DOHH2 (cell line): Measurements from ENCODE around the gene PICALM.

Source experiments
- H3F3A ChIP-seq: fragments of 200-600 bp; sonication (generic), shearing (Covaris generic); 2 replicates; pipeline ENCODE4 v1.6.0; 2016; ENCODE audit warnings: antibody characterized with exemption, mild to moderate bottlenecking; ENCODE audit not compliant: control insufficient read depth, insufficient read depth
- H3K27ac ChIP-seq: fragments of 200-600 bp; sonication (generic); 2 replicates; pipeline ENCODE4 v1.5.1; 2014; ENCODE audit warnings: low read depth, mild to moderate bottlenecking, low read length, moderate library complexity
- H3K27me3 ChIP-seq: fragments of 200-600 bp; sonication (generic); 2 replicates; pipeline ENCODE4 v1.6.1; 2014; ENCODE audit warnings: mild to moderate bottlenecking, low read length, mixed read lengths; ENCODE audit not compliant: control insufficient read depth
- H3K36me3 ChIP-seq: fragments of 200-600 bp; sonication (generic); 2 replicates; pipeline ENCODE4 v1.6.1; 2014; ENCODE audit warnings: mild to moderate bottlenecking, low read length, moderate library complexity, mixed read lengths; ENCODE audit not compliant: control insufficient read depth
- H3K4me1 ChIP-seq: fragments of 200-600 bp; sonication (generic); 2 replicates; pipeline ENCODE4 v1.6.1; 2014; ENCODE audit warnings: mild to moderate bottlenecking, low read length, mixed read lengths; ENCODE audit not compliant: control insufficient read depth
- H3K4me2 ChIP-seq: fragments of 200-600 bp; sonication (generic); 2 replicates; pipeline ENCODE4 v1.6.0; 2014; ENCODE audit warnings: mild to moderate bottlenecking, low read length, moderate library complexity
- H3K4me3 ChIP-seq: fragments of 200-600 bp; sonication (generic); 2 replicates; pipeline ENCODE4 v1.5.1; 2014; ENCODE audit warnings: mild to moderate bottlenecking, low read length, mixed read lengths
- H3K79me2 ChIP-seq: fragments of 200-600 bp; sonication (generic); 2 replicates; pipeline ENCODE4 v1.6.1; 2014; ENCODE audit warnings: mild to moderate bottlenecking, low read length, mixed read lengths; ENCODE audit not compliant: control insufficient read depth
- H3K9me2 ChIP-seq: fragments of 200-600 bp; sonication (generic); replicated peaks from 2 replicates; pipeline ENCODE4 v1.6.1; 2014; ENCODE audit warnings: mild to moderate bottlenecking, low read length, mixed read lengths; ENCODE audit not compliant: control insufficient read depth
- H3K9me3 ChIP-seq: fragments of 200-600 bp; sonication (generic); 2 replicates; pipeline ENCODE4 v1.6.1; 2014; ENCODE audit warnings: antibody characterized with exemption, low read length, mixed read lengths; ENCODE audit not compliant: control insufficient read depth, insufficient read depth
- H4K20me1 ChIP-seq: fragments of 200-600 bp; sonication (generic); 2 replicates; pipeline ENCODE4 v1.6.0; 2014; ENCODE audit warnings: low read depth, mild to moderate bottlenecking, antibody characterized with exemption, low read length, moderate library complexity; ENCODE audit not compliant: control insufficient read depth, insufficient read depth
- EZH2phosphoT487 ChIP-seq: fragments of 200-600 bp; sonication (generic); IDR thresholded peaks from 2 replicates; pipeline ENCODE4 v1.6.1; 2017; ENCODE audit warnings: borderline replicate concordance, mild to moderate bottlenecking, antibody characterized with exemption, low read length, moderate library complexity, mixed read lengths
- TF ChIP-seq, protein P1 (sequence below): fragments of 200-600 bp; sonication (generic); IDR thresholded peaks from one replicate; pipeline ENCODE4 v1.5.1; 2014; ENCODE audit warnings: antibody characterized with exemption, mild to moderate bottlenecking, low read depth, low read length; ENCODE audit not compliant: poor library complexity, severe bottlenecking

The PICALM gene

DNA sequence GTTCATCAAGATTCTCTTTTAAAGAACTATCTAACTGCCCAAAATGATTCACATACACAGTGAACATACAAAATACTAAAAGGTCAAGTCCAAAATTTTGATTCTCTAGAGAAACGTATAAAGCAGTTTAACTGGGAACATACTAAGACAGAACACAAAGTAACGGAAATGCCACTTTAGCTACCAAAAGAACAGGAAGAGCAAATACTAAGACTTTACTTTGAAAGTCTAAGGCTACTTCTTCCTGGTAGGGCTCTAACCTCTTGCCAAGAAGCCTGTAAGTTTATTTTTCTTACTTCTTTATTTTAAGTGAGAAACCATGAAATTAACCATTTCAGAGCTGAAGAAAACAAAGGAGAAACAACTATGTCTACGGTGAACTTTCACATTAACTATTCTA lies 6.2 kb downstream of the PICALM start:
- H3K4me1 ChIP-seq: peaks cover 63% of the 10 kb centered on the region
- no peaks in the 10 kb centered on the region for H3K27me3 ChIP-seq
- H3K4me3 ChIP-seq: peak overlapping the region; percentile 20; the same call in 1 of the 2 replicates
- peaks cover 69% of the 10 kb centered on the region for H4K20me1 ChIP-seq
- H3K79me2 ChIP-seq: peaks cover 100% of the 10 kb centered on the region
- H3F3A ChIP-seq: no peaks in the 10 kb centered on the region
- peaks cover 12% of the 10 kb centered on the region for H3K36me3 ChIP-seq
- no peaks in the 10 kb centered on the region for H3K9me3 ChIP-seq
- H3K27ac ChIP-seq: no peak overlapping the region
- TF ChIP-seq EZH2phosphoT487: no peak
- TF ChIP-seq, protein P1, sequence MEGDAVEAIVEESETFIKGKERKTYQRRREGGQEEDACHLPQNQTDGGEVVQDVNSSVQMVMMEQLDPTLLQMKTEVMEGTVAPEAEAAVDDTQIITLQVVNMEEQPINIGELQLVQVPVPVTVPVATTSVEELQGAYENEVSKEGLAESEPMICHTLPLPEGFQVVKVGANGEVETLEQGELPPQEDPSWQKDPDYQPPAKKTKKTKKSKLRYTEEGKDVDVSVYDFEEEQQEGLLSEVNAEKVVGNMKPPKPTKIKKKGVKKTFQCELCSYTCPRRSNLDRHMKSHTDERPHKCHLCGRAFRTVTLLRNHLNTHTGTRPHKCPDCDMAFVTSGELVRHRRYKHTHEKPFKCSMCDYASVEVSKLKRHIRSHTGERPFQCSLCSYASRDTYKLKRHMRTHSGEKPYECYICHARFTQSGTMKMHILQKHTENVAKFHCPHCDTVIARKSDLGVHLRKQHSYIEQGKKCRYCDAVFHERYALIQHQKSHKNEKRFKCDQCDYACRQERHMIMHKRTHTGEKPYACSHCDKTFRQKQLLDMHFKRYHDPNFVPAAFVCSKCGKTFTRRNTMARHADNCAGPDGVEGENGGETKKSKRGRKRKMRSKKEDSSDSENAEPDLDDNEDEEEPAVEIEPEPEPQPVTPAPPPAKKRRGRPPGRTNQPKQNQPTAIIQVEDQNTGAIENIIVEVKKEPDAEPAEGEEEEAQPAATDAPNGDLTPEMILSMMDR: no peak
- H3K4me2 ChIP-seq: peak overlapping the region; percentile 47
- H3K9me2 ChIP-seq: no peaks in the 10 kb centered on the region

DNA sequence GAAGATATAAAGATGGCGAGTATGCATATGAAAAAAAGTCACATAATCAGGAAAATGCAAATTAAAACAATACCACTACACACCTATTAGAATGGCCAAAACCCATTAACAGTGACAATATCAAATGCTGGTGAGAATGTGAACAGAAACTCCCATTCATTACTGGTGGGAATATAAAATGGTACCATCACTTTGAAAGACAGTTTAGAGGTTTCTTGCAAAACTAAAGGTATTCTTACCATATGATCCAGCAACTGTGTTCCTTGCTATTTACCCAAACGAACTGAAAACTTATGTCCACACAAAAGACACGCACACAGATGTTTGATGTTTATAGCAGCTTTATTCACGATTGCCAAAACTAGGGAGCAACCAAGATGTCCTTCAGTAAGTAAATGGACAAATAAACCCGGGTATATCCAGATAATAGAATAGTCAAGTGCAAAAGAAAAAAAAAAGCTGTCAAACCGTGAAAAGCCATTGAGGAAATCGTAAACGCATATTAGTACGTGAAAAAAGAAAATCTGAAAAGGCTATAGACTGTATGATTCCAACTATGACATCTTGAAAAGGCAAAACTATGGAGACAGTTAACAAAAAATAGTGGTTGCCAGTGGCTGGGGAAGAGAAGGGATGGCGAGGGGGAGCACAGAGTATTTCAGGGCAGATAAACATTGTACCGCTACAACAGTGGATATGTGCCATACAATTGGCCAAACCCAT lies 7.2 kb downstream of the PICALM start:
- Histone ChIP-seq H3K4me3 (no peak overlapping the region), H4K20me1 (peaks cover 59% of the 10 kb centered on the region), H3F3A (no peaks in the 10 kb centered on the region), H3K79me2 (peaks cover 100% of the 10 kb centered on the region), H3K9me3 (no peaks in the 10 kb centered on the region), H3K27ac (no peak overlapping the region), H3K36me3 (peaks cover 6% of the 10 kb centered on the region), H3K9me2 (no peaks in the 10 kb centered on the region), H3K4me1 (peaks cover 60% of the 10 kb centered on the region), H3K27me3 (no peaks in the 10 kb centered on the region), H3K4me2 (no peak overlapping the region)
- TF ChIP-seq, protein P1: no peak
- no peak for TF ChIP-seq EZH2phosphoT487

GRCh38 chr11:86060544-86060943 lies 8.3 kb downstream of the PICALM start:
- peaks cover 54% of the 10 kb centered on the region for H4K20me1 ChIP-seq
- H3F3A ChIP-seq: no peaks in the 10 kb centered on the region
- H3K4me1 ChIP-seq: peaks cover 50% of the 10 kb centered on the region
- H3K4me3 ChIP-seq: no peak overlapping the region
- H3K9me3 ChIP-seq: no peaks in the 10 kb centered on the region
- H3K9me2 ChIP-seq: no peaks in the 10 kb centered on the region
- no peak for TF ChIP-seq EZH2phosphoT487
- TF ChIP-seq, protein P1: no peak
- no peaks in the 10 kb centered on the region for H3K27me3 ChIP-seq
- peaks cover 6% of the 10 kb centered on the region for H3K36me3 ChIP-seq
- H3K4me2 ChIP-seq: no peak overlapping the region
- H3K27ac ChIP-seq: no peak overlapping the region
- H3K79me2 ChIP-seq: peaks cover 100% of the 10 kb centered on the region
